Measurements from ENCODE around the gene POLR2J. TPM values are rescaled to one million over a fixed set of nuclear protein-coding genes. Genes with fewer than 3 reads are reported as not detected.

POLR2J gene
- total RNA-seq, 2 experiments from 2014 or later = 62.4 to 68.6 TPM

- intact Hi-C loops (cut with micrococcal nuclease; ENCODE audit: unreplicated experiment) = no loop called here
- Histone ChIP-seq H3K4me2 (ENCODE audit: low read length) (no peak overlapping the region), H4K20me1 (ENCODE audit: insufficient read depth, low read length) (no peaks in the 10 kb centered on the region), H3K9me2 (ENCODE audit: insufficient read depth, low read length) (no peaks in the 10 kb centered on the region), H3K4me1 (ENCODE audit: insufficient read depth, low read length, poor library complexity, severe bottlenecking) (peaks cover 7% of the 10 kb centered on the region), H3K9me3 (ENCODE audit: low read length) (no peaks in the 10 kb centered on the region), H3K27ac (ENCODE audit: low read depth, low read length, poor library complexity, severe bottlenecking) (no peak overlapping the region), H2AFZ (ENCODE audit: low read length) (no peak overlapping the region), H3K4me3 (ENCODE audit: low read depth, low read length, poor library complexity, severe bottlenecking) (no peak overlapping the region), H3K79me2 (ENCODE audit: insufficient read depth, low read depth, low read length) (peaks cover 11% of the 10 kb centered on the region; the same call in 1 of the 2 replicates), H3K36me3 (ENCODE audit: insufficient read depth, low read length) (peaks cover 39% of the 10 kb centered on the region)
- ChIA-PET POLR2A (interaction anchor here (0.7 to 1.5 kb wide), 3 partner anchors 27 to 899 kb away, joined by 4 to 5 read pairs (median 5); no protein-coding TSS in a partner anchor), CTCF (ENCODE audit: unreplicated experiment) (no interaction called here)
- no TSS peak for BruUV-seq (replicated peaks)
- DNase-seq (ENCODE audit: low spot score) = no peak
- TF ChIP-seq EZH2phosphoT487 (IDR thresholded peaks at IDR 0.05; ENCODE audit: borderline replicate concordance, low read depth, low read length) = no peak
- no peak for TF ChIP-seq CTCF (conservative IDR thresholded peaks at IDR 0.05; ENCODE audit: low read length)
Observed at GRCh38 chr7:102459221-102459844, 19.4 kb downstream of the POLR2J start.

GRCh38 chr7:102457352-102457924 lies 21.3 kb downstream of the POLR2J start:
- Histone ChIP-seq H3K4me2 (ENCODE audit: low read length) (no peak overlapping the region), H2AFZ (ENCODE audit: low read length) (no peak overlapping the region), H3K36me3 (ENCODE audit: insufficient read depth, low read length) (peaks cover 42% of the 10 kb centered on the region), H4K20me1 (ENCODE audit: insufficient read depth, low read length) (no peaks in the 10 kb centered on the region), H3K79me2 (ENCODE audit: insufficient read depth, low read depth, low read length) (no peaks in the 10 kb centered on the region), H3K9me2 (ENCODE audit: insufficient read depth, low read length) (no peaks in the 10 kb centered on the region), H3K4me1 (ENCODE audit: insufficient read depth, low read length, poor library complexity, severe bottlenecking) (no peaks in the 10 kb centered on the region), H3K9me3 (ENCODE audit: low read length) (no peaks in the 10 kb centered on the region), H3K4me3 (ENCODE audit: low read depth, low read length, poor library complexity, severe bottlenecking) (no peak overlapping the region), H3K27ac (ENCODE audit: low read depth, low read length, poor library complexity, severe bottlenecking) (no peak overlapping the region)
- intact Hi-C loops (cut with micrococcal nuclease; ENCODE audit: unreplicated experiment) = no loop called here
- no peak for DNase-seq (ENCODE audit: low spot score)
- CTCF ChIA-PET (ENCODE audit: unreplicated experiment) = no interaction called here
- BruUV-seq (replicated peaks) = no TSS peak
- no peak for TF ChIP-seq CTCF (conservative IDR thresholded peaks at IDR 0.05; ENCODE audit: low read length)
- TF ChIP-seq EZH2phosphoT487 (IDR thresholded peaks at IDR 0.05; ENCODE audit: borderline replicate concordance, low read depth, low read length) = no peak
- POLR2A ChIA-PET = no interaction called here

GRCh38 chr7:102456327-102456726 lies 22.4 kb downstream of the POLR2J start:
- Histone ChIP-seq H3K79me2 (ENCODE audit: insufficient read depth, low read depth, low read length) (no peaks in the 10 kb centered on the region), H3K4me1 (ENCODE audit: insufficient read depth, low read length, poor library complexity, severe bottlenecking) (peaks cover 6% of the 10 kb centered on the region), H3K9me3 (ENCODE audit: low read length) (no peaks in the 10 kb centered on the region), H3K27ac (ENCODE audit: low read depth, low read length, poor library complexity, severe bottlenecking) (no peak overlapping the region), H3K36me3 (ENCODE audit: insufficient read depth, low read length) (peaks cover 49% of the 10 kb centered on the region), H3K4me3 (ENCODE audit: low read depth, low read length, poor library complexity, severe bottlenecking) (no peak overlapping the region), H3K9me2 (ENCODE audit: insufficient read depth, low read length) (no peaks in the 10 kb centered on the region), H3K4me2 (ENCODE audit: low read length) (no peak overlapping the region), H4K20me1 (ENCODE audit: insufficient read depth, low read length) (no peaks in the 10 kb centered on the region), H2AFZ (ENCODE audit: low read length) (no peak overlapping the region)
- BruUV-seq (replicated peaks) = TSS peak; percentile 66
- POLR2A ChIA-PET = interaction anchor here (0.6 kb wide), 1 partner anchor 10 kb away, joined by 3 read pairs; no protein-coding TSS in a partner anchor
- intact Hi-C loops (cut with micrococcal nuclease; ENCODE audit: unreplicated experiment) = no loop called here
- CTCF ChIA-PET (ENCODE audit: unreplicated experiment) = no interaction called here
- no peak for DNase-seq (ENCODE audit: low spot score)
- no peak for TF ChIP-seq CTCF (conservative IDR thresholded peaks at IDR 0.05; ENCODE audit: low read length)
- TF ChIP-seq EZH2phosphoT487 (IDR thresholded peaks at IDR 0.05; ENCODE audit: borderline replicate concordance, low read depth, low read length) = no peak

Measured in OCI-LY7 (cell line).